Measurements from ENCODE around the gene MCOLN1. TPM values are rescaled to one million over a fixed set of nuclear protein-coding genes. Genes with fewer than 3 reads are reported as not detected.

Gene MCOLN1
- total RNA-seq, 4 donors from 2014 or later, result 5.6 to 24.7 (median 8.0) TPM

DNA sequence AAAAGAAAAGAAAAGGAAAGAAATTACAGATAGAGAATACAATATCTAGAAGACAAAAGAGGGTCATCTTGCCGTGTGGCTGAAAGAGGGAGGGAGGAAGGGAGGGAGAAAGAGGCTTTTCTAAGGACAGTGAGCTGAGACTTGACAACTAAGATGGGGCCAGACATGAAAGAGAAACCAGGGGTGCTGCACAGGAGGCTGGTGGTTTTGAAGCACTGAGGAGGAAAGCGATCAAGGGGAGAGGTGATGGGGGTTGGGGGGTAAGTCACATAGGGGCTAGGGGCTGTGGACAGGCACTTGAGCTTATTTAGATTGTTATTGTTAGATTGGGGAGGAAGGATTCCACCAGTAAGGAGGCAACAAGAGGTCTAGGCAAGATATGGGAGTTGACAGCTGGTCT is 30.4 kb downstream of the MCOLN1 start:
- TF ChIP-seq POLR2A (IDR thresholded peaks at IDR 0.05), result no peak
- TF ChIP-seq, protein P1, sequence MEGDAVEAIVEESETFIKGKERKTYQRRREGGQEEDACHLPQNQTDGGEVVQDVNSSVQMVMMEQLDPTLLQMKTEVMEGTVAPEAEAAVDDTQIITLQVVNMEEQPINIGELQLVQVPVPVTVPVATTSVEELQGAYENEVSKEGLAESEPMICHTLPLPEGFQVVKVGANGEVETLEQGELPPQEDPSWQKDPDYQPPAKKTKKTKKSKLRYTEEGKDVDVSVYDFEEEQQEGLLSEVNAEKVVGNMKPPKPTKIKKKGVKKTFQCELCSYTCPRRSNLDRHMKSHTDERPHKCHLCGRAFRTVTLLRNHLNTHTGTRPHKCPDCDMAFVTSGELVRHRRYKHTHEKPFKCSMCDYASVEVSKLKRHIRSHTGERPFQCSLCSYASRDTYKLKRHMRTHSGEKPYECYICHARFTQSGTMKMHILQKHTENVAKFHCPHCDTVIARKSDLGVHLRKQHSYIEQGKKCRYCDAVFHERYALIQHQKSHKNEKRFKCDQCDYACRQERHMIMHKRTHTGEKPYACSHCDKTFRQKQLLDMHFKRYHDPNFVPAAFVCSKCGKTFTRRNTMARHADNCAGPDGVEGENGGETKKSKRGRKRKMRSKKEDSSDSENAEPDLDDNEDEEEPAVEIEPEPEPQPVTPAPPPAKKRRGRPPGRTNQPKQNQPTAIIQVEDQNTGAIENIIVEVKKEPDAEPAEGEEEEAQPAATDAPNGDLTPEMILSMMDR (IDR thresholded peaks at IDR 0.05), result no peak
- no peaks in the 10 kb centered on the region for H3K36me3 ChIP-seq
- no peak for DNase-seq
- intact Hi-C loops (cut with DNase I; ENCODE audit: low total_unique reads), result no loop called here
- no peaks in the 10 kb centered on the region for H3K4me1 ChIP-seq
- H3K27ac ChIP-seq, result no peak overlapping the region
- H3K9me3 ChIP-seq, result no peaks in the 10 kb centered on the region
- H3K27me3 ChIP-seq, result no peaks in the 10 kb centered on the region
- no peak overlapping the region for H3K4me3 ChIP-seq

DNA sequence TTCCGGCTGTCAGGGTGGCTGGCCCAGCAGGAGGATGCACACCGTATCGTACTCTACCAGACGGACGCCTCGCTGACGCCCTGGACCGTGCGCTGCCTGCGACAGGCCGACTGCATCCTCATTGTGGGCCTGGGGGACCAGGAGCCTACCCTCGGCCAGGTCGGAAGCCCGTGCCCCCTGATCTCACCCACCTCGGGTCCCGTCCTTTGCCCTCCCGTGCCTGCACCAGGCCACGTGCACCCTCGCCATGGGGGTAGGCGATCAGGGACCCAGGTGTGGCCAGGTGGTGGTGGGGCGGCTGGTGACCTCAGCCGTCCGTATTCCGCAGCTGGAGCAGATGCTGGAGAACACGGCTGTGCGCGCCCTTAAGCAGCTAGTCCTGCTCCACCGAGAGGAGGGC is 32.1 kb downstream of the MCOLN1 start:
- Histone ChIP-seq H3K4me1 (no peaks in the 10 kb centered on the region), H3K9me3 (no peaks in the 10 kb centered on the region), H3K36me3 (no peaks in the 10 kb centered on the region), H3K4me3 (no peak overlapping the region), H3K27ac (no peak overlapping the region), H3K27me3 (no peaks in the 10 kb centered on the region)
- TF ChIP-seq POLR2A (IDR thresholded peaks at IDR 0.05), result no peak
- intact Hi-C loops (cut with DNase I; ENCODE audit: low total_unique reads), result no loop called here
- no peak for DNase-seq

- TF ChIP-seq, protein P1 (IDR thresholded peaks at IDR 0.05), result no peak
- TF ChIP-seq POLR2A (IDR thresholded peaks at IDR 0.05), result no peak
- Histone ChIP-seq H3K36me3 (no peaks in the 10 kb centered on the region), H3K4me3 (no peak overlapping the region), H3K27me3 (no peaks in the 10 kb centered on the region), H3K4me1 (no peaks in the 10 kb centered on the region), H3K27ac (no peak overlapping the region), H3K9me3 (no peaks in the 10 kb centered on the region)
- DNase-seq, result no peak
- intact Hi-C loops (cut with DNase I; ENCODE audit: low total_unique reads), result no loop called here
Measured at GRCh38 chr19:7554990-7555864, 32.8 kb downstream of the MCOLN1 start.

GRCh38 chr19:7556696-7557315 is 34.4 kb downstream of the MCOLN1 start:
- Histone ChIP-seq H3K9me3 (no peaks in the 10 kb centered on the region), H3K4me3 (no peak overlapping the region), H3K4me1 (no peaks in the 10 kb centered on the region), H3K27me3 (no peaks in the 10 kb centered on the region), H3K27ac (no peak overlapping the region), H3K36me3 (no peaks in the 10 kb centered on the region)
- DNase-seq, result no peak
- no peak for TF ChIP-seq POLR2A (IDR thresholded peaks at IDR 0.05)
- TF ChIP-seq, protein P1 (IDR thresholded peaks at IDR 0.05), result no peak
- intact Hi-C loops (cut with DNase I; ENCODE audit: low total_unique reads), result no loop called here

GRCh38 chr19:7558667-7559066 is 36.2 kb downstream of the MCOLN1 start:
- no peaks in the 10 kb centered on the region for H3K4me1 ChIP-seq
- no peak overlapping the region for H3K4me3 ChIP-seq
- H3K36me3 ChIP-seq, result no peaks in the 10 kb centered on the region
- DNase-seq, result no peak
- no peaks in the 10 kb centered on the region for H3K27me3 ChIP-seq
- TF ChIP-seq POLR2A (IDR thresholded peaks at IDR 0.05), result no peak
- TF ChIP-seq, protein P1 (IDR thresholded peaks at IDR 0.05), result no peak
- no peak overlapping the region for H3K27ac ChIP-seq
- intact Hi-C loops (cut with DNase I; ENCODE audit: low total_unique reads), result no loop called here
- H3K9me3 ChIP-seq, result no peaks in the 10 kb centered on the region
